ENCODE data around the gene TRIM65.

GRCh38 chr17:75909051-75909811, 12.5 kb upstream of the TRIM65 start:
- TF ChIP-seq, protein P1, sequence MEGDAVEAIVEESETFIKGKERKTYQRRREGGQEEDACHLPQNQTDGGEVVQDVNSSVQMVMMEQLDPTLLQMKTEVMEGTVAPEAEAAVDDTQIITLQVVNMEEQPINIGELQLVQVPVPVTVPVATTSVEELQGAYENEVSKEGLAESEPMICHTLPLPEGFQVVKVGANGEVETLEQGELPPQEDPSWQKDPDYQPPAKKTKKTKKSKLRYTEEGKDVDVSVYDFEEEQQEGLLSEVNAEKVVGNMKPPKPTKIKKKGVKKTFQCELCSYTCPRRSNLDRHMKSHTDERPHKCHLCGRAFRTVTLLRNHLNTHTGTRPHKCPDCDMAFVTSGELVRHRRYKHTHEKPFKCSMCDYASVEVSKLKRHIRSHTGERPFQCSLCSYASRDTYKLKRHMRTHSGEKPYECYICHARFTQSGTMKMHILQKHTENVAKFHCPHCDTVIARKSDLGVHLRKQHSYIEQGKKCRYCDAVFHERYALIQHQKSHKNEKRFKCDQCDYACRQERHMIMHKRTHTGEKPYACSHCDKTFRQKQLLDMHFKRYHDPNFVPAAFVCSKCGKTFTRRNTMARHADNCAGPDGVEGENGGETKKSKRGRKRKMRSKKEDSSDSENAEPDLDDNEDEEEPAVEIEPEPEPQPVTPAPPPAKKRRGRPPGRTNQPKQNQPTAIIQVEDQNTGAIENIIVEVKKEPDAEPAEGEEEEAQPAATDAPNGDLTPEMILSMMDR (IDR thresholded peaks at IDR 0.05; ENCODE audit: low read length) = no peak
- no peak for TF ChIP-seq EZH2 (IDR thresholded peaks at IDR 0.05; ENCODE audit: borderline replicate concordance, low read length)

All from OCI-LY1 (cell line).